GM21737 (cell line): ENCODE measurements around the gene SH3RF3.

Experiments
- ATAC-seq: cut with Tn5 transposase; IDR thresholded peaks from one replicate; pipeline ENCODE4 v1.9.1; 2021; ENCODE audit warnings: mild to moderate bottlenecking, moderate library complexity; ENCODE audit not compliant: unreplicated experiment

SH3RF3 gene

GRCh38 chr2:109175350-109175678 lies 46.3 kb downstream of the SH3RF3 start:
- ATAC-seq, result no peak

GRCh38 chr2:109176928-109177327 lies 47.9 kb downstream of the SH3RF3 start:
- no peak for ATAC-seq

- ATAC-seq, result no peak
Measured at GRCh38 chr2:109177635-109178034, 48.6 kb downstream of the SH3RF3 start.

GRCh38 chr2:109178968-109179367 lies 50.0 kb downstream of the SH3RF3 start:
- ATAC-seq, result no peak

GRCh38 chr2:109180786-109181185 lies 51.8 kb downstream of the SH3RF3 start:
- no peak for ATAC-seq

- ATAC-seq, result no peak
Measured at GRCh38 chr2:109182426-109182825, 53.4 kb downstream of the SH3RF3 start.

- ATAC-seq, result no peak
Measured at GRCh38 chr2:109183871-109184270, 54.9 kb downstream of the SH3RF3 start.

GRCh38 chr2:109184368-109184767 lies 55.4 kb downstream of the SH3RF3 start:
- ATAC-seq, result no peak

GRCh38 chr2:109185338-109185737 lies 56.3 kb downstream of the SH3RF3 start:
- ATAC-seq, result no peak

- ATAC-seq, result no peak
Measured at GRCh38 chr2:109185821-109186570, 57.0 kb downstream of the SH3RF3 start.

- ATAC-seq, result no peak
Measured at GRCh38 chr2:109186656-109187250, 57.7 kb downstream of the SH3RF3 start.

GRCh38 chr2:109187711-109188495 lies 58.9 kb downstream of the SH3RF3 start:
- no peak for ATAC-seq

GRCh38 chr2:109188496-109188890 lies 59.5 kb downstream of the SH3RF3 start:
- ATAC-seq, result no peak

- no peak for ATAC-seq
Measured at GRCh38 chr2:109188898-109189297, 59.9 kb downstream of the SH3RF3 start.

- ATAC-seq, result no peak
Measured at GRCh38 chr2:109189751-109190150, 60.7 kb downstream of the SH3RF3 start.

- peak; percentile 74 for ATAC-seq
Measured at GRCh38 chr2:109193807-109194619, 65.0 kb downstream of the SH3RF3 start.

- no peak for ATAC-seq
Measured at GRCh38 chr2:109194620-109194937, 65.6 kb downstream of the SH3RF3 start.

- ATAC-seq, result no peak
Measured at GRCh38 chr2:109195193-109196045, 66.4 kb downstream of the SH3RF3 start.

- ATAC-seq, result no peak
Measured at GRCh38 chr2:109196081-109196875, 67.3 kb downstream of the SH3RF3 start.
